NT2/D1 (cell line): ENCODE data around the gene AGBL1.

Source experiments
- SUZ12 ChIP-seq: IDR thresholded peaks from 2 replicates; pipeline ENCODE4 v1.6.1; 2011; ENCODE audit not compliant: insufficient read length, insufficient read depth; ENCODE audit errors: extremely low read depth
- YY1 ChIP-seq: IDR thresholded peaks from 2 replicates; pipeline ENCODE4 v1.6.1; 2011; ENCODE audit not compliant: insufficient read length, insufficient read depth
- ZNF274 ChIP-seq: IDR thresholded peaks from 2 replicates; pipeline ENCODE4 v1.6.1; 2011; ENCODE audit warnings: mild to moderate bottlenecking, low read depth, low read length

- TF ChIP-seq YY1 (no peak), ZNF274 (no peak), SUZ12 (no peak)
These were observed 323.6 kb downstream of the AGBL1 start for GRCh38 chr15:86403221-86403620.
